Trophoblast cell (in vitro differentiated cells and primary cell): ENCODE results near the gene NEU3.
A peak's percentile ranks its signal among the peaks of the same experiment; 100 is the strongest.

Experiments
- DNase-seq, 2 donors: peaks; one replicate each; pipeline ENCODE4 v3.0.0-alpha.2; 2016
- H2AFZ ChIP-seq: 2 replicates; pipeline ENCODE4 v1.6.1; 2013; ENCODE audit warnings: low read length, moderate library complexity, mild to moderate bottlenecking; ENCODE audit not compliant: insufficient read depth, poor library complexity
- H2AK5ac ChIP-seq: 2 replicates; pipeline ENCODE4 v1.6.1; 2013; ENCODE audit warnings: mild to moderate bottlenecking, low read length
- H2BK120ac ChIP-seq: 2 replicates; pipeline ENCODE4 v1.6.1; 2013; ENCODE audit warnings: low read length, mild to moderate bottlenecking, moderate library complexity; ENCODE audit not compliant: insufficient read depth, poor library complexity
- H2BK12ac ChIP-seq: 2 replicates; pipeline ENCODE4 v1.6.1; 2013; ENCODE audit warnings: mild to moderate bottlenecking, low read length, moderate library complexity
- H2BK5ac ChIP-seq: 2 replicates; pipeline ENCODE4 v1.6.1; 2013; ENCODE audit warnings: low read length, low read depth, moderate library complexity, mild to moderate bottlenecking; ENCODE audit not compliant: poor library complexity
- H3K14ac ChIP-seq: 2 replicates; pipeline ENCODE4 v1.6.1; 2013; ENCODE audit warnings: mild to moderate bottlenecking, low read length
- H3K18ac ChIP-seq: 2 replicates; pipeline ENCODE4 v1.6.1; 2013; ENCODE audit warnings: mild to moderate bottlenecking, low read length
- H3K23ac ChIP-seq: 2 replicates; pipeline ENCODE4 v1.6.1; 2013; ENCODE audit warnings: low read length
- H3K27ac ChIP-seq: 2 replicates; pipeline ENCODE4 v1.5.1; 2013; ENCODE audit warnings: low read depth, mild to moderate bottlenecking, inconsistent platforms, low read length, moderate library complexity
- H3K27me3 ChIP-seq: 2 replicates; pipeline ENCODE4 v1.6.1; 2013; ENCODE audit warnings: inconsistent platforms, mild to moderate bottlenecking, low read length, moderate library complexity; ENCODE audit not compliant: insufficient read depth
- H3K36me3 ChIP-seq, 2 experiments: 1 replicate in 1 of 2; 2 replicates in 1 of 2; pipeline ENCODE4 v1.6.1; 2013; ENCODE audit warnings: low read length in 2 of 2, mild to moderate bottlenecking in 2 of 2, moderate library complexity in 1 of 2; ENCODE audit not compliant: insufficient read depth in 2 of 2, control insufficient read depth in 1 of 2
- H3K4ac ChIP-seq: 2 replicates; pipeline ENCODE4 v1.6.1; 2013; ENCODE audit warnings: low read depth, mild to moderate bottlenecking, low read length, moderate library complexity
- H3K4me1 ChIP-seq, 2 experiments: 1 replicate in 1 of 2; 2 replicates in 1 of 2; pipeline ENCODE4 v1.6.1; 2013; ENCODE audit warnings: low read length in 2 of 2, mild to moderate bottlenecking in 2 of 2, moderate library complexity in 1 of 2; ENCODE audit not compliant: insufficient read depth in 2 of 2, control insufficient read depth in 1 of 2
- H3K4me2 ChIP-seq: 2 replicates; pipeline ENCODE4 v1.6.1; 2013; ENCODE audit warnings: inconsistent platforms, mild to moderate bottlenecking, low read length, moderate library complexity
- H3K4me3 ChIP-seq: 2 replicates; pipeline ENCODE4 v1.5.1; 2013; ENCODE audit warnings: mild to moderate bottlenecking, low read depth, low read length, inconsistent platforms
- H3K79me1 ChIP-seq: one replicate; pipeline ENCODE4 v1.6.1; 2013; ENCODE audit warnings: low read length
- H3K79me2 ChIP-seq: 2 replicates; pipeline ENCODE4 v1.6.1; 2013; ENCODE audit warnings: low read length, mild to moderate bottlenecking; ENCODE audit not compliant: control insufficient read depth, insufficient read depth, poor library complexity
- H3K9ac ChIP-seq: 2 replicates; pipeline ENCODE4 v1.6.1; 2013; ENCODE audit warnings: mild to moderate bottlenecking, low read length
- H3K9me3 ChIP-seq: 2 replicates; pipeline ENCODE4 v1.6.1; 2013; ENCODE audit warnings: low read depth, mild to moderate bottlenecking, control low read depth, inconsistent platforms, low read length; ENCODE audit not compliant: insufficient read depth
- H4K12ac ChIP-seq: 2 replicates; pipeline ENCODE4 v1.6.1; 2013; ENCODE audit warnings: low read depth, mild to moderate bottlenecking, low read length, moderate library complexity
- H4K8ac ChIP-seq: 2 replicates; pipeline ENCODE4 v1.6.1; 2013; ENCODE audit warnings: low read depth, mild to moderate bottlenecking, low read length, moderate library complexity
- H4K91ac ChIP-seq: one replicate; pipeline ENCODE4 v1.6.1; 2013; ENCODE audit warnings: low read depth, mild to moderate bottlenecking, low read length, moderate library complexity
- WGBS: extraction: QIAGEN DNeasy Blood & Tissue Kit; methylation state at CpG from one replicate; pipeline ENCODE4 v1.1.7; 2013; ENCODE audit warnings: missing lambda C conversion rate; ENCODE audit not compliant: insufficient read length, insufficient coverage; ENCODE audit errors: extremely low coverage; 5-methylcytosine and 5-hydroxymethylcytosine counted together

The NEU3 gene

DNA sequence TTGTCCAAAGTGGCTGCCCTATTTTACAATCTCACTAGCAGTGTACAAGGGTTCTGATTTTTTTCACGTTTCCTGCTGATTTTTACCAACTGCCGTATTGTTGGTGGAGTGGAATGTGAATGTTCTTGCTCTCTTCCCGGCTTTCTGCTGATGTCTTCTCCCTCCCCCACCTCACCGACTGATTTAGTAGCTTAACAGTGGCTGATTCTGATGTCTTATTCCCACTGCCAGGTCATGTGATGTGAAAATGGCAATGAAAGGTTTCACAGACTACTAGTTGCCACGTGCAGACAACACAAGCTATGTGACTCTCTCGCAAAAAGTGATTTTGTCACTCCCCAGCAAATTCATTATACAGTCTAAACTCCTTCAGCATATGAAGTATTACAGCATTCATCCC lies 17.3 kb upstream of the NEU3 start:
- Histone ChIP-seq H3K79me2 (no peaks in the 10 kb centered on the region), H3K9me3 (no peaks in the 10 kb centered on the region), H3K9ac (no peak overlapping the region), H2AFZ (no peak overlapping the region), H2BK5ac (no peak overlapping the region), H2BK120ac (no peak overlapping the region), H3K18ac (no peak overlapping the region), H3K4me3 (no peak overlapping the region), H3K4me2 (no peak overlapping the region), H4K8ac (no peak overlapping the region), H3K27me3 (no peaks in the 10 kb centered on the region), H3K4ac (no peak overlapping the region), H2BK12ac (no peak overlapping the region), H3K23ac (no peak overlapping the region), H3K14ac (no peak overlapping the region), H3K27ac (no peak overlapping the region), H3K36me3 (peaks cover 17 to 25% of the 10 kb centered on the region in 2 experiments), H2AK5ac (no peak overlapping the region), H3K4me1 (no peaks in the 10 kb centered on the region), H3K79me1 (no peaks in the 10 kb centered on the region), H4K91ac (no peak overlapping the region), H4K12ac (no peak overlapping the region)
- WGBS, result no CpG with 5 or more reads among the region's 6 CpGs
- no peak for DNase-seq

- H3K4me3 ChIP-seq, result no peak overlapping the region
- H2BK5ac ChIP-seq, result no peak overlapping the region
Observed at GRCh38 chr11:74978041-74978440, 10.7 kb upstream of the NEU3 start.

GRCh38 chr11:74980634-74981033 lies 8.1 kb upstream of the NEU3 start:
- Histone ChIP-seq H3K79me1 (no peaks in the 10 kb centered on the region), H3K14ac (no peak overlapping the region), H2AFZ (no peak overlapping the region), H3K4me3 (no peak overlapping the region), H2AK5ac (no peak overlapping the region), H4K91ac (no peak overlapping the region), H3K27me3 (no peaks in the 10 kb centered on the region), H3K9ac (no peak overlapping the region), H3K23ac (no peak overlapping the region), H3K79me2 (no peaks in the 10 kb centered on the region), H3K4ac (no peak overlapping the region), H4K12ac (no peak overlapping the region), H3K27ac (no peak overlapping the region), H4K8ac (no peak overlapping the region), H3K4me1 (no peaks in the 10 kb centered on the region), H3K18ac (no peak overlapping the region), H3K36me3 (peaks cover 6 to 14% of the 10 kb centered on the region in 2 experiments), H3K4me2 (no peak overlapping the region), H2BK120ac (no peak overlapping the region), H2BK5ac (no peak overlapping the region), H2BK12ac (no peak overlapping the region), H3K9me3 (no peaks in the 10 kb centered on the region)
- WGBS, result no CpG with 5 or more reads among the region's 2 CpGs
- DNase-seq, result no peak

More at GRCh38 chr11:74978041-74978440, 10.7 kb upstream of the NEU3 start:
- Histone ChIP-seq H4K8ac (no peak overlapping the region), H3K36me3 (peaks cover 6 to 19% of the 10 kb centered on the region in 2 experiments), H2AFZ (no peak overlapping the region), H2BK12ac (no peak overlapping the region), H3K79me1 (no peaks in the 10 kb centered on the region), H2AK5ac (no peak overlapping the region), H3K18ac (no peak overlapping the region), H2BK120ac (no peak overlapping the region), H3K27ac (no peak overlapping the region), H3K4me2 (no peak overlapping the region), H3K9me3 (no peaks in the 10 kb centered on the region), H3K23ac (no peak overlapping the region), H4K91ac (no peak overlapping the region), H3K79me2 (no peaks in the 10 kb centered on the region), H3K4me1 (no peaks in the 10 kb centered on the region), H4K12ac (no peak overlapping the region), H3K27me3 (no peaks in the 10 kb centered on the region), H3K14ac (no peak overlapping the region), H3K9ac (no peak overlapping the region), H3K4ac (no peak overlapping the region)
- no peak for DNase-seq
- WGBS, result no CpG with 5 or more reads among the region's 4 CpGs

- Histone ChIP-seq H3K4me2 (no peak overlapping the region), H2BK5ac (no peak overlapping the region), H3K18ac (no peak overlapping the region), H3K36me3 (peaks cover 6 to 14% of the 10 kb centered on the region in 2 experiments), H3K79me2 (no peaks in the 10 kb centered on the region), H3K4me3 (no peak overlapping the region), H3K9ac (no peak overlapping the region), H4K12ac (no peak overlapping the region), H4K91ac (no peak overlapping the region), H3K9me3 (no peaks in the 10 kb centered on the region), H3K27me3 (no peaks in the 10 kb centered on the region), H2AK5ac (no peak overlapping the region), H3K27ac (no peak overlapping the region), H3K4me1 (no peaks in the 10 kb centered on the region), H3K4ac (no peak overlapping the region), H3K14ac (no peak overlapping the region), H2BK12ac (no peak overlapping the region), H3K79me1 (no peaks in the 10 kb centered on the region), H3K23ac (peak overlapping the region; percentile 73), H2AFZ (no peak overlapping the region), H4K8ac (no peak overlapping the region), H2BK120ac (no peak overlapping the region)
- DNase-seq, result no peak
- no CpG with 5 or more reads among the region's 1 CpG for WGBS
Observed at GRCh38 chr11:74981888-74982287, 6.8 kb upstream of the NEU3 start.
